HG03103 (cell line): ENCODE results near the gene PLEKHA8.

Source experiments
- ATAC-seq: cut with Tn5 transposase; IDR thresholded peaks from one replicate; pipeline ENCODE4 v1.9.1; 2021; ENCODE audit warnings: low read depth; ENCODE audit not compliant: unreplicated experiment

Gene PLEKHA8

GRCh38 chr7:30028216-30028748 is at the start of gene PLEKHA8:
Gene PLEKHA8 (plus strand): TSS chr7:30028412. CDS start chr7:30028763, 351 bp downstream.
- ATAC-seq: peak; percentile 43

GRCh38 chr7:29980151-29980550 is 48.1 kb upstream of the PLEKHA8 start:
- ATAC-seq: no peak

GRCh38 chr7:29987083-29987482 is 41.1 kb upstream of the PLEKHA8 start:
- no peak for ATAC-seq

- no peak for ATAC-seq
Observed at GRCh38 chr7:29987811-29988317, 40.3 kb upstream of the PLEKHA8 start.

GRCh38 chr7:29988424-29989256 is 39.6 kb upstream of the PLEKHA8 start:
- peak; percentile 22 for ATAC-seq

- peak; percentile 37 for ATAC-seq
Observed at GRCh38 chr7:29989257-29989995, 38.8 kb upstream of the PLEKHA8 start, which contains the start of gene SCRN1. Gene SCRN1 (minus strand): TSS chr7:29989801. CDS start chr7:29969067, 20,734 bp downstream.

GRCh38 chr7:29990931-29991330 is 37.3 kb upstream of the PLEKHA8 start:
- no peak for ATAC-seq

- ATAC-seq: no peak
Observed at GRCh38 chr7:29991937-29992336, 36.3 kb upstream of the PLEKHA8 start.

- no peak for ATAC-seq
Observed at GRCh38 chr7:29993140-29993539, 35.1 kb upstream of the PLEKHA8 start.

- ATAC-seq: no peak
Observed at GRCh38 chr7:29995652-29996051, 32.6 kb upstream of the PLEKHA8 start.

- ATAC-seq: no peak
Observed at GRCh38 chr7:29996321-29996720, 31.9 kb upstream of the PLEKHA8 start.

GRCh38 chr7:29998489-29998888 is 29.7 kb upstream of the PLEKHA8 start:
- ATAC-seq: no peak

GRCh38 chr7:30001998-30002397 is 26.2 kb upstream of the PLEKHA8 start:
- no peak for ATAC-seq

GRCh38 chr7:30003098-30003497 is 25.1 kb upstream of the PLEKHA8 start:
- no peak for ATAC-seq

- ATAC-seq: no peak
Observed at GRCh38 chr7:30005464-30005863, 22.7 kb upstream of the PLEKHA8 start.

GRCh38 chr7:30010021-30010420 is 18.2 kb upstream of the PLEKHA8 start:
- ATAC-seq: no peak

- no peak for ATAC-seq
Observed at GRCh38 chr7:30012757-30013156, 15.5 kb upstream of the PLEKHA8 start.

- ATAC-seq: no peak
Observed at GRCh38 chr7:30018451-30018850, 9.8 kb upstream of the PLEKHA8 start.

- ATAC-seq: no peak
Observed at GRCh38 chr7:30019387-30019786, 8.8 kb upstream of the PLEKHA8 start.

- no peak for ATAC-seq
Observed at GRCh38 chr7:30019960-30020359, 8.3 kb upstream of the PLEKHA8 start.

GRCh38 chr7:30020535-30020934 is 7.7 kb upstream of the PLEKHA8 start:
- no peak for ATAC-seq
